GM19099 (cell line): ENCODE measurements around the gene TEX52.

ENCODE experiments used
- POLR2A ChIP-seq: IDR thresholded peaks from 3 replicates; pipeline ENCODE4 v1.6.1; 2011; ENCODE audit warnings: low read depth; ENCODE audit not compliant: insufficient read length; ENCODE audit errors: extremely low read depth

The TEX52 gene

DNA sequence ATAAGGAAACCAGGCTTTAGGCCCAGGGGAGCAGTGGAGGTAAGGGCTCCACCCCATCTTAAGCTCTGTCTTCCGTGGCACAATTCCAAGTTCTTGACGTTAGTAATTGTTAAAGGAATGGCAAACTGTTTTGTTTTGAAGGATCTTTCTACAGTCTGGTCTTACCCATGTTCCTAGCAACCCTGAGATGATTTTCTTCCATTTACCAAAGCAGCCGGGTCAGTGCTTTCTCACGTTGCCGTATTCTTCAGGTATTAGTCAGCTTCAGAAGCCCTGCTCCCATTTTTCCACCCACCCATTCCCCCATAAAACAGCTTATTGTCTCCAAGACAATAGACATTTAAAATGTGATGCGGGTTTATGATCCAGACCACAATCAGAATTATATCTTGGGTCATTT lies 32.3 kb downstream of the TEX52 start:
- no peak for TF ChIP-seq POLR2A

- TF ChIP-seq POLR2A, result no peak
Measured at GRCh38 chr12:2823483-2823882, 33.4 kb downstream of the TEX52 start.

GRCh38 chr12:2820432-2820831 lies 36.4 kb downstream of the TEX52 start:
- TF ChIP-seq POLR2A, result no peak

GRCh38 chr12:2819810-2820209 lies 37.0 kb downstream of the TEX52 start:
- no peak for TF ChIP-seq POLR2A

DNA sequence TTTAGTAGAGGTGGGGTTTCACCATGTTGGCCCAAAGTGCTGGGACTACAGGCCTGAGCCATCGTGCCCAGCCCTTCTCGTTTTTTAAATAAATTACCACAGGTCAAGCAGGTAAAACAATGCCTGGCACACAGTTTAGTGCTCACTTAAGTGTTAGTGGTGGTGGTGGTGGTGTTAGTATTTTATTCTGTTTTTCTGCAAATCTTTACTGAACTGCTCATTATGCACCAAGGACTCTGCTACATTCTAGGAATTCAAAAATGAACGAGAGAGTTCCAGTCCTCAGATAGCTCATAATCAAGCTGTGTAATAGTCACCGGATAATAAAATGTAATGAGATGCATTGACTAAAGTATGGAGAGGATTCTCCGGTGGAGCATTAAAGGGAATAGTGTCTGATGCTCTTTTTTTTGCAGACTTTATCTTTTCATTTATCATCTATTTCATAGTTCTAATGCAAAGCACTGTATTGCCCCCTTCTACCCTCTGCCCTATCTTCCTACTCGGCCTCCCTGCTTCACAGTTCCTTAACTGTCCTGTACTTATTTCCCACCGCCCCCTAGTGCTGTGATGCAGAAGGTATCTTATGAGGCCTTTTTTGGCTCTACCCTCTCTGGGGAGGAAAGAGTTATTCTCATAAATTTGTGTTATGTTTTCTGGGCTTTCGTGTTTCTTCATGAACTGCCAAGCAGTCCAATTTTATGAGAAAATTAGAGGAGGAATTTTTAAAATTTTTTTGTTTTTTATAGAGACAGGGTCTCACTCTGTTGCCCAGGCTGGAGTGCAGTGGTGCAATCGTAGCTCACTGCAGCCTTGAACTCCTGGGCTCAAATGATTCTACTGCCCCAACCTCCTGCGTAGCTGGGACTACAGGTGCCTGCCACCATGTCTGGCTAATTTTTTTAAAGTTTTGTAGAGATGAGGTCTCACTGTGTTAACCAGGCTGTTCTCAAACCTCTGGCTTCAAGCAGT lies 43.3 kb downstream of the TEX52 start:
- TF ChIP-seq POLR2A, result no peak

GRCh38 chr12:2812290-2813213 lies 44.3 kb downstream of the TEX52 start, which contains the start of gene ITFG2:
Gene ITFG2 (plus strand): TSS chr12:2812668. CDS start chr12:2812761, 93 bp downstream.
- TF ChIP-seq POLR2A, result peak; percentile 97

DNA sequence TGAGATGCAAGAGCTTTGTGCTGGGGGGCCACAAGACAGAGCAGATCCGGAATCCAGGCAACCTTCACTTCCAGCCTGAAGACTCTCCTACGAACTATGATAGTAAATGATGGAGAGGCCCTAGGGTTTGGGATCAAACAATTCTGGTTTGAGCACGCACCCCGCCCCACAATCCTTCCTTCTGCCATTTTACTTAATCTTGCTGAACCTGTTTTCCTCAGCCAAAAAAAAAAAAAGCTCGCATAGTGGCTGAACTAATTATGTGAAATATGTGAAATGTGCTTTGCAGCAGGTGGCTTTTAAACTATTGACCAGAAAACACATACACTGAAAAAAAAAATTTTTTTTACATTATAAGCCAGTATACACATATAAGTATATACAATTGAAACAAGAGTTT lies 45.0 kb downstream of the TEX52 start:
- TF ChIP-seq POLR2A, result no peak

DNA sequence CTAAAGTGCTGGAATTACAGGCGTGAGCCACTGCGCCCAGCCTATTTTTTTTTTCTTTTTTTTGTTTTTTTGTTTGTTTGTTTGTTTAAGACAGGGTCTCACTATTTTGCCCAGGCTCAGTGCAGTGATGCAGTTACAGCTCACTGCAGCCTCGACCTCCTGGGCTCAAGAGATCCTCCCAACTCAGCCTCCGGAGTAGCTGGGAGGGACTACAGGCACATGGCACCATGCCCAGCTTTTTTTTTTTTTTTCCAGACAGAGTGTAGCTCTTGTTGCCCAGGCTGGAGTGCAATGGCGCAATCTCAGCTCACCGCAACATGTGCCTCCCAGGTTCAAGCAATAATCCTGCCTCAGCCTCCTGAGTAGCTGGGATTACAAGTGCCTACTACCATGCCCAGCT lies 50.1 kb downstream of the TEX52 start:
- TF ChIP-seq POLR2A, result no peak

GRCh38 chr12:2805143-2805520 lies 51.7 kb downstream of the TEX52 start:
- no peak for TF ChIP-seq POLR2A

DNA sequence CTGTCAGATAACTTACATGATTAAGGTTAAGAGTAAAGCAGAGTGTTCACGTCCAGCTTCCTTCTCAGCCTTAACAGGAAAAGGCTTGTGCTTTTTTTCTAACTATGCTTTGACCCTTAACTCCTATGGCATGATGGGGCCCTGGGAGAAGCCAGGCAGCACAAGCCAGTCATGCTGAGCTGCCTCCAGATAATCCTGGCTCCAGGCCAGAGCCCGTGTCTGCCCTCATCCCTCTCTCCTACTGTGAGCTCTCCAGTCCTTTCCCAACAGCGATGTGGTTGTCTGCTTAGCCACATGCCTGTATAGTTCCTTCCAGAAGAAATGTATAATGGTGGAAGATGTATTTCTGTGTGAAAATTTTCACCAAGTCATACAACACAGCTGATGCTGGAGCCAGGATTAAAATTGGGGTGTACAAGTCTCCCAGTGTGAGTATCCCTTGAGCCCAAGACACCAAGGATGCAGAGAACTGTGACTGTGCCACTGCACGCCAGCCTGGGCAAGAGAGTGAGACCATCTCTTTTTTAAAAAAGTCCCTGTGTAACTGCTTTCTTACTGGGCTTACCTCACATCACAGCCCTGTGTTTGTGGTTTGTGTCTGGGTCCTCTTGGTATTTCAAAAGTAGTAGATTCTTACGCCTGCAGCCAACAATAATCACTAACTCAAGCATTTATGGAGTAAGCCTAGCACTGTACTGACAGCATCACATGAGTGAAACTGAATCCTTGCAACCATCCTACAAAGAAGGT lies 52.3 kb downstream of the TEX52 start:
- TF ChIP-seq POLR2A, result no peak

GRCh38 chr12:2803635-2804392 lies 53.0 kb downstream of the TEX52 start:
- no peak for TF ChIP-seq POLR2A

- TF ChIP-seq POLR2A, result no peak
Measured at GRCh38 chr12:2801044-2801783, 55.6 kb downstream of the TEX52 start.

DNA sequence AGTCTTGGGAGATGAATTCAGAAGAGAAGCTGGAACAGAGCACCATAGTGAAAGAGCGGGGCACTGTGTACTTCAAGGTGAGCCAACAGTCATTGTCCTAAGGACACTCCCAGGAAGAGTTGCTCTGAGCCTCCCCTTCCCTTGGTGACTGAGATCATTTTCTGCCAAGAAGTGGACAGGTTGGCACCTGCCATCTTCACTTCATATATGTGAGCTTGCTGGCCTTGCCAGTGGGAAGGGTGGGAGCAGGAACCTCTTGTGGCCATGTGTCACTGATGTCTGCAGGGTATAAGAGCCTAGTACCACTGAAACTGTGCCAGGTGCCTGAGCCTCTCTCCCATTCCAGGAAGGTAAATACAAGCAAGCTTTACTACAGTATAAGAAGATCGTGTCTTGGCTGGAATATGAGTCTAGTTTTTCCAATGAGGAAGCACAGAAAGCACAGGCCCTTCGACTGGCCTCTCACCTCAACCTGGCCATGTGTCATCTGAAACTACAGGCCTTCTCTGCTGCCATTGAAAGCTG lies 56.7 kb downstream of the TEX52 start:
- no peak for TF ChIP-seq POLR2A
